ENCODE data around the gene C12orf43.

Gene C12orf43

DNA sequence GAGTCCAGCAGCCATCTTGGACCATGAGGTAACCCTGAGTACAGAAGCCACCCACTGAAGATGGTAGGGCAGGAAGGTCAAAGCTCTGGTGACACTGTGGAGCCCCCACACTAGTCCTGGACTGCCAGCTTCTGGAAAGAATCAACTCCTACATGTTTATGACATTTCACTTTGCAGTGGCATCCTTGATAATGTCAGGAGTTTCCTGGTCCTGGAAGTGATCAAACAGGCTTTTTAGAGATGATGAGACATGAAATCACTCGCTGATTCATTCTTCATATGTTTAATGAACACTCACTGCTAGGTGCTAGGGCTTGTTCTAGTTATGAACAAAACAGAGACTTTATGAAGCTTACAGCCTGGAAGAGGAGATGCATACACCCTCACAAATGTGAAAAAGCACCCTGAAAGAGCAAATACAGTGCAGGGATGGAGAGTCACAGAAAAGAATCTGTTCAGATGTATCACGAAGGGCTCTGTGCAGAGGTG is 53.7 kb downstream of the C12orf43 start:
- no peak overlapping the region for H3K4me3 ChIP-seq (ENCODE audit: low read depth in 1 of 2, low read length in 1 of 2)
- H3K9me3 ChIP-seq, result no peaks in the 10 kb centered on the region
- no peaks in the 10 kb centered on the region for H3K36me3 ChIP-seq
- H3K27me3 ChIP-seq, result no peaks in the 10 kb centered on the region
- no peak overlapping the region for H3K27ac ChIP-seq
- no peaks in the 10 kb centered on the region for H3K4me1 ChIP-seq (ENCODE audit: control insufficient read depth in 1 of 2, insufficient read depth in 1 of 2, low read depth in 1 of 2, low read length in 1 of 2)
- TF ChIP-seq, protein P1, sequence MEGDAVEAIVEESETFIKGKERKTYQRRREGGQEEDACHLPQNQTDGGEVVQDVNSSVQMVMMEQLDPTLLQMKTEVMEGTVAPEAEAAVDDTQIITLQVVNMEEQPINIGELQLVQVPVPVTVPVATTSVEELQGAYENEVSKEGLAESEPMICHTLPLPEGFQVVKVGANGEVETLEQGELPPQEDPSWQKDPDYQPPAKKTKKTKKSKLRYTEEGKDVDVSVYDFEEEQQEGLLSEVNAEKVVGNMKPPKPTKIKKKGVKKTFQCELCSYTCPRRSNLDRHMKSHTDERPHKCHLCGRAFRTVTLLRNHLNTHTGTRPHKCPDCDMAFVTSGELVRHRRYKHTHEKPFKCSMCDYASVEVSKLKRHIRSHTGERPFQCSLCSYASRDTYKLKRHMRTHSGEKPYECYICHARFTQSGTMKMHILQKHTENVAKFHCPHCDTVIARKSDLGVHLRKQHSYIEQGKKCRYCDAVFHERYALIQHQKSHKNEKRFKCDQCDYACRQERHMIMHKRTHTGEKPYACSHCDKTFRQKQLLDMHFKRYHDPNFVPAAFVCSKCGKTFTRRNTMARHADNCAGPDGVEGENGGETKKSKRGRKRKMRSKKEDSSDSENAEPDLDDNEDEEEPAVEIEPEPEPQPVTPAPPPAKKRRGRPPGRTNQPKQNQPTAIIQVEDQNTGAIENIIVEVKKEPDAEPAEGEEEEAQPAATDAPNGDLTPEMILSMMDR (IDR thresholded peaks at IDR 0.05), result no peak

DNA sequence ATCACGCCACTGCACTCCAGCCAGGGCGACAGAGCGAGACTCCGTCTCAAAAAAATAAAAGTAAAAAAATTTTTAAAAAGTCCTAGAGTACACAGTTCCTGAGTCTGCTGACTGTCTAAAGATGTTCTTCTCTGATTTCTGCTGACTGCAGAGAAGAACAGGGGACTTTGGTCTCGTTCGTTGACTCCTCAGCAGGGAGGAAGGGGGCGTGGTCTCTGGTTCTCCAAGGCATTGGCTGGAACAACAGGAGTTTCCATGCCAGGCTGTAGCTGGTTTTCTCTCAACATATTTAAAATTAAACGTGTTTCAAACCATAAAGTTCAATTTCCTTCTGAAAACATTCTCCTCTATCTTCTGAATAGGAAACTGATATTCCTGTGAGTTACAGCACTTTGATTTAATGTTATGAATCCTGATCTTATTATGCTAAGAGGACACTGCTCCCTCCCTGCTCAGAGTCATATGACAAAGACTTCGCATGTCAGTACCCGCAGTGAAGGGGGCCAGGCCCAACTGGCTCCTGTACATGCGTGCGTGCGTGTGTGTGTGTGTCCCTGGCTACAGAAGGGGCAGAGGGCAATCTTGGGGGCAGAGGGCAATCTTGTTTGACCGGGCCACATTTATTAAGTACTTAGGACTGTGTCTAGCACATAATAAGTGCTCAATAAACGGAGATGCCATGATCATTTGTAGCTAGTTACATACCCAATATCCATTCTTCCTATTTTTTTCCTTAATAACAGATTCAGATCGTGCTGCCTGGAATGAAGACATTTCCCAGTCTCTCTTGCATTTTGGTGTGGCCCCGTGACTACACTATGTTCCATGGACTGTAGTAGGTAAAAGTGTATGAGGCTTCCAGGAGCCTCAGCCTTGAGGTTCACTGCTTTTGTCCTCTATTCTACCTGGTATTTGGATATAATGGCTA is 54.4 kb downstream of the C12orf43 start:
- H3K27ac ChIP-seq, result no peak overlapping the region
- no peaks in the 10 kb centered on the region for H3K9me3 ChIP-seq
- TF ChIP-seq, protein P1 (IDR thresholded peaks at IDR 0.05), result no peak
- H3K27me3 ChIP-seq, result no peaks in the 10 kb centered on the region
- H3K36me3 ChIP-seq, result no peaks in the 10 kb centered on the region
- H3K4me3 ChIP-seq (ENCODE audit: low read depth in 1 of 2, low read length in 1 of 2), result no peak overlapping the region
- no peaks in the 10 kb centered on the region for H3K4me1 ChIP-seq (ENCODE audit: control insufficient read depth in 1 of 2, insufficient read depth in 1 of 2, low read depth in 1 of 2, low read length in 1 of 2)

DNA sequence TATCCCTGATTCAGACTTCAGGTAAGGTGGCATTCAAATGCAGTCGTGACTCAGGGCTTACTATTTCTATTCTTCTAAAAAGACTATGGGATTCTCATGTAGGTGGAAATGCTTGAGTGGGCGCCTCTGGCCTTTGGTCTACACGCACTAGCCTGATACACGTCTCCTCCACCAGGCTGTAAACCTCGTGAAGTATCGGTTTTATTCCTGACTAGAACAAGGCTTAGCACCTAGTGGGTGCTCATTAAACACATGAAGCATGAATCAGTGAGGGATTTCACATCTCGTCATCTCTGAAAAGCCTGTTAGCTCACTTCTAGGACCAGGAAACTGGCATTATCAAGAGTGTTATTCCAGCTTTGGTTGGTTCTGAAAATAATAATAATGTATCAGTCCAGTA is 55.6 kb downstream of the C12orf43 start:
- Histone ChIP-seq H3K4me1 (ENCODE audit: control insufficient read depth in 1 of 2, insufficient read depth in 1 of 2, low read depth in 1 of 2, low read length in 1 of 2) (no peaks in the 10 kb centered on the region), H3K27me3 (no peaks in the 10 kb centered on the region), H3K27ac (no peak overlapping the region), H3K36me3 (no peaks in the 10 kb centered on the region), H3K9me3 (no peaks in the 10 kb centered on the region), H3K4me3 (ENCODE audit: low read depth in 1 of 2, low read length in 1 of 2) (no peak overlapping the region)
- TF ChIP-seq, protein P1 (IDR thresholded peaks at IDR 0.05), result no peak

DNA sequence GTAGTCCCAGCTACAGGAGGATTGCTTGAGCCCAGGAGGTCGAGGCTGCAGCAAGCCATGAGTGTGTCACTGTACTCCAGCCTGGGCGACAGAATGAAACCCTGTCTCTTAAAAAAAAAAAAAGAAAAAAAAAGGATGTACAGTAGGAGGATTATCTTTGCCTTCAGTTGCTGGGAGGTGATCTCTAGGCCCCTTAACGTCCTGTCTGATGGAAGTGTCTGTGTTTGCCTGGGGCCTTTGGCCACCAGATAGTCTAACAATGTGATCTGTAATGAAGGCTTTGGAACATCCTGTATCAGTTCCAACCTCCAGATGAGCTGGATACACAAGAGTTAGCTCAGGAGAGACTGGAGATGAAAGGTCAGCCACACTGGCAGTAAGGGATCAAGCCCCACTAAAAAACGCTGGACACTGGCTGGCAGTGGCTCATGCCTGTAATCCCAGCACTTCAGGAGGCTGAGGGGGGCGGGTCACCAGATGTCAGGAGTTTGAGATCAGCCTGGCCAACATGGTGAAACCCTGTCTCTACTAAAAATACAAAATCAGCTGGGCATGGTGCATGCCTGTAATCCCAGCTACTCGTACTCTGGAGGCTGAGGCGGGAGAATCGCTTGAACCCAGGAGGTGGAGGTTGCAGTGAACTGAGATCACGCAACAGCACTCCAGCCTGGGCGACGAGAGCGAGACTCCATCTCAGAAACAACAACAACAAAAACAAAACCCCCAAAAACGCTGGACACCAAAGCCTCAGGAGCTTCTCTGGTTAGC is 57.0 kb downstream of the C12orf43 start:
- Histone ChIP-seq H3K36me3 (no peaks in the 10 kb centered on the region), H3K4me3 (ENCODE audit: low read depth in 1 of 2, low read length in 1 of 2) (no peak overlapping the region), H3K27ac (no peak overlapping the region), H3K9me3 (no peaks in the 10 kb centered on the region), H3K27me3 (no peaks in the 10 kb centered on the region), H3K4me1 (ENCODE audit: control insufficient read depth in 1 of 2, insufficient read depth in 1 of 2, low read depth in 1 of 2, low read length in 1 of 2) (no peaks in the 10 kb centered on the region)
- TF ChIP-seq, protein P1 (IDR thresholded peaks at IDR 0.05), result no peak

DNA sequence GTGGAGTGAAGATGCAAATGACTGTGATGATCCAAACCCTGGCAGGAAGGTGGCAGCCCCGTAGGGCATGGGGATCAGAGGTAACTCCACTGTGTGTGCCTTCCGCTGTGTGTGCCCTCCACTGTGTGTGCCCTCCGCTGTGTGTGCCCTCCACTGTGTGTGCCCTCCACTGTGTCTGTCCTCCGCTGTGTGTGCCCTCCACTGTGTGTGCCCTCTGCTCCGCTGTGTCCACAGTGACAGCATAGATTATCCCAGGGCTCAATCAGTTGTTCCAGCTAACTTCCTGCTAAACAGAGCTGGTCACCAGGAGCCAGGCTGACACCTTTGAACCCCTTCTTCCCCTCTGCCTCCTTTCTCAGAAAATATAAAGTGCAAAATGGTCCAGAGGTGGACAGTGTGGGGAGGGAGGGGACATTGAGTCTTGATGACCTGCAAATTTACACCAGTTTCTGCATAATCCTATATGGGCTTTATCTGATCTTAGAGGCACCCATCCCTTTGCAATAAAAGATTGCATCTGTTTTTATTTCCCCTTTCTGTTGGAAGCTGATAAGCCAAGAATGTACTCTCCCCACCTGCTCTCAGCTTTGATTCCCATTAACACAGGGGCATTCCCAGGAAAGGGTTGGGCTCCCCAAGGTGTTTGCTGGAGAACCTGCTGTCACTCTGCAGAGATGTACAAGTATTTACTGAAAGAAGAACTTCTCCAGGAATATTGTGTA is 59.5 kb downstream of the C12orf43 start:
- no peak overlapping the region for H3K4me3 ChIP-seq (ENCODE audit: low read depth in 1 of 2, low read length in 1 of 2)

More for the DNA sequence above, 59.5 kb downstream of the C12orf43 start:
- TF ChIP-seq, protein P1 (IDR thresholded peaks at IDR 0.05), result no peak
- no peaks in the 10 kb centered on the region for H3K27me3 ChIP-seq
- no peaks in the 10 kb centered on the region for H3K36me3 ChIP-seq
- H3K27ac ChIP-seq, result no peak overlapping the region
- H3K9me3 ChIP-seq, result no peaks in the 10 kb centered on the region
- no peaks in the 10 kb centered on the region for H3K4me1 ChIP-seq (ENCODE audit: control insufficient read depth in 1 of 2, insufficient read depth in 1 of 2, low read depth in 1 of 2, low read length in 1 of 2)
